Astrocyte of the spinal cord (primary cell): ENCODE measurements around the gene AMPD3.

ENCODE experiments used
- DNase-seq: peaks from one replicate; pipeline ENCODE4 v3.0.0; 2011; ENCODE audit warnings: low read depth, low spot score
- H3K4me3 ChIP-seq: 2 replicates; pipeline ENCODE4 v1.5.1; 2011; ENCODE audit warnings: low read depth, mild to moderate bottlenecking, low read length, moderate library complexity
- in situ Hi-C: cut with HindIII; loops from 2 replicates; pipeline ENCODE4 v1.10.0; 2017; ENCODE audit warnings: low sequenced_read_pairs
- TF ChIP-seq, protein P1 (sequence below): IDR thresholded peaks from 2 replicates; pipeline ENCODE4 v1.5.1; 2012; ENCODE audit warnings: low read depth, mild to moderate bottlenecking, low read length, inconsistent platforms

Gene AMPD3

GRCh38 chr11:10524471-10524870, 69.4 kb downstream of the AMPD3 start:
- H3K4me3 ChIP-seq = no peak overlapping the region
- in situ Hi-C loops = no loop called here
- DNase-seq = no peak
- TF ChIP-seq, protein P1, sequence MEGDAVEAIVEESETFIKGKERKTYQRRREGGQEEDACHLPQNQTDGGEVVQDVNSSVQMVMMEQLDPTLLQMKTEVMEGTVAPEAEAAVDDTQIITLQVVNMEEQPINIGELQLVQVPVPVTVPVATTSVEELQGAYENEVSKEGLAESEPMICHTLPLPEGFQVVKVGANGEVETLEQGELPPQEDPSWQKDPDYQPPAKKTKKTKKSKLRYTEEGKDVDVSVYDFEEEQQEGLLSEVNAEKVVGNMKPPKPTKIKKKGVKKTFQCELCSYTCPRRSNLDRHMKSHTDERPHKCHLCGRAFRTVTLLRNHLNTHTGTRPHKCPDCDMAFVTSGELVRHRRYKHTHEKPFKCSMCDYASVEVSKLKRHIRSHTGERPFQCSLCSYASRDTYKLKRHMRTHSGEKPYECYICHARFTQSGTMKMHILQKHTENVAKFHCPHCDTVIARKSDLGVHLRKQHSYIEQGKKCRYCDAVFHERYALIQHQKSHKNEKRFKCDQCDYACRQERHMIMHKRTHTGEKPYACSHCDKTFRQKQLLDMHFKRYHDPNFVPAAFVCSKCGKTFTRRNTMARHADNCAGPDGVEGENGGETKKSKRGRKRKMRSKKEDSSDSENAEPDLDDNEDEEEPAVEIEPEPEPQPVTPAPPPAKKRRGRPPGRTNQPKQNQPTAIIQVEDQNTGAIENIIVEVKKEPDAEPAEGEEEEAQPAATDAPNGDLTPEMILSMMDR = no peak

GRCh38 chr11:10526974-10527918, 72.2 kb downstream of the AMPD3 start:
- no peak overlapping the region for H3K4me3 ChIP-seq
- DNase-seq = peak; percentile 38
- TF ChIP-seq, protein P1 = no peak
- in situ Hi-C loops = no loop called here

DNA sequence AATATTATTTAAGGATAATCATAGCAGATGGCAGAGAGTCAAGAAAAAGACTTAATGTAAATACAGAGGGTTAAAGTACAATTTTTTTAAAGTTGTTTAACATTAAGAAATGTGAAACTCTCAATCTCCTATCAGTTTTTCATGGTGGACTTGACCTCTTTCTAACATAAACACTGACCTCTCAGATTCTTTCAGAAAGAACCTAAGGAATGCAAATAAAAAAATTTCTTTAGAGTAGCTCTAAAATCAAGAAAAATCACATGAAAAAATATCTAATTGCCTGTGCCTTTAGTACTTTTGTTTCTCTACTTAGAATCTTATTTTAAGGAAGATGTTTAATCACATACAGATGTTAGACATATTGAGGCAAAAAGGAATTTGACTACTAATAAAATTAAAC, 73.1 kb downstream of the AMPD3 start:
- DNase-seq = peak; percentile 26
- H3K4me3 ChIP-seq = no peak overlapping the region
- TF ChIP-seq, protein P1 = no peak
- in situ Hi-C loops = no loop called here

- in situ Hi-C loops = no loop called here
- TF ChIP-seq, protein P1 = no peak
- no peak for DNase-seq
- H3K4me3 ChIP-seq = no peak overlapping the region
These were observed 74.2 kb downstream of the AMPD3 start for GRCh38 chr11:10529279-10529678.

DNA sequence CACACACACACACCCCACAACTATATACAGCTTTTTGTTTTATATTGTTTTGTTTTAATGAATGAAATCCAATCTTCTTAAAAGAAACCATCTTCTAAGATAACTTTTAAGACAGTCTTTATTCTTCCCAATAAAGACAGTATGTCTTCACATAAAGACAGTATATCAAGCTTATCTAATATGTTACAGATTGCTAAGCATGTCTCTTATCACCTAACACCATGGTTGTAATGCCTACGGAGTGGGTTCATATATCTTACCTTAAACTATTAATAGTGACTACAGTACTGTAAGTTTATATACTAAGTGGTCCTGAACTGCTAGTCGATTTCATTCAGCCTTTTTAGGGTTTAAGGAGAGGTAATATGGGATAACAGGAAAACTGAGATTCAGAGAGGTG, 77.5 kb downstream of the AMPD3 start:
- TF ChIP-seq, protein P1 = no peak
- DNase-seq = no peak
- in situ Hi-C loops = no loop called here
- no peak overlapping the region for H3K4me3 ChIP-seq

- TF ChIP-seq, protein P1 = no peak
- in situ Hi-C loops = no loop called here
- no peak for DNase-seq
- H3K4me3 ChIP-seq = no peak overlapping the region
These were observed 78.3 kb downstream of the AMPD3 start for GRCh38 chr11:10533323-10533722.
